Natural killer cell (primary cell): Measurements from ENCODE around the gene SHISA6. TPM values are rescaled to one million over a fixed set of nuclear protein-coding genes. Genes with fewer than 3 reads are reported as not detected.

Experiments used
- ATAC-seq, 3 donors: fragments of 150-1000 bp in 2 of 3; fragments of 200-7000 bp in 1 of 3; cut with Tn5 transposase; 1 replicate in 1 of 3; 2 replicates in 2 of 3; pipeline ENCODE4 v1.10.0; 2021; ENCODE audit warnings: mild to moderate bottlenecking in 2 of 3, moderate library complexity in 2 of 3
- DNase-seq, 2 donors: peaks; one replicate each; pipeline versions ENCODE4 v3.0.0 to v3.0.0-alpha.2; 2013 to 2021; ENCODE audit warnings: mixed read lengths in 1 of 2
- H3K27ac ChIP-seq: one replicate; pipeline ENCODE4 v1.5.1; 2013; ENCODE audit warnings: mild to moderate bottlenecking, low read length
- H3K27me3 ChIP-seq: one replicate; pipeline ENCODE4 v1.6.1; 2013; ENCODE audit warnings: low read length; ENCODE audit not compliant: control insufficient read depth, insufficient read depth
- H3K36me3 ChIP-seq: one replicate; pipeline ENCODE4 v1.6.1; 2013; ENCODE audit warnings: low read length; ENCODE audit not compliant: control insufficient read depth, insufficient read depth
- H3K4me1 ChIP-seq: one replicate; pipeline ENCODE4 v1.6.1; 2013; ENCODE audit warnings: low read length; ENCODE audit not compliant: control insufficient read depth, insufficient read depth
- H3K4me3 ChIP-seq: one replicate; pipeline ENCODE4 v1.5.1; 2013; ENCODE audit warnings: low read length
- H3K9me3 ChIP-seq: one replicate; pipeline ENCODE4 v1.6.1; 2013; ENCODE audit warnings: low read length; ENCODE audit not compliant: control insufficient read depth, insufficient read depth
- H3K27ac Mint-ChIP-seq, 2 donors: one replicate each; pipeline ENCODE4 v1.8.0; 2022; ENCODE audit warnings: mild to moderate bottlenecking in 2 of 2, mixed read lengths in 2 of 2, moderate library complexity in 1 of 2
- H3K27me3 Mint-ChIP-seq, 2 donors: one replicate each; pipeline ENCODE4 v1.8.0; 2022; ENCODE audit warnings: low read depth in 2 of 2, mixed read lengths in 2 of 2
- H3K36me3 Mint-ChIP-seq: one replicate; pipeline ENCODE4 v1.8.0; 2022; ENCODE audit warnings: mixed read lengths
- H3K4me1 Mint-ChIP-seq, 2 donors: one replicate each; pipeline ENCODE4 v1.8.0; 2022; ENCODE audit warnings: mixed read lengths in 2 of 2
- H3K4me3 Mint-ChIP-seq: one replicate; pipeline ENCODE4 v1.8.0; 2022; ENCODE audit warnings: mild to moderate bottlenecking, moderate library complexity, mixed read lengths
- H3K9me3 Mint-ChIP-seq, 2 donors: one replicate each; pipeline ENCODE4 v1.8.0; 2022; ENCODE audit warnings: mixed read lengths in 2 of 2
- WGBS: methylation state at CpG from one replicate; pipeline ENCODE4 v1.1.7; 2013; ENCODE audit warnings: missing lambda C conversion rate; ENCODE audit not compliant: insufficient coverage; 5-methylcytosine and 5-hydroxymethylcytosine counted together
- intact Hi-C: fragments of 100-400 bp; cut with micrococcal nuclease; formaldehyde crosslinking; loops from one replicate; pipeline ENCODE4 v1.14.2; 2022
- total RNA-seq, 4 donors: library from RNA; stranded (reverse); fragments of 120-200 nt in 1 of 4; gene quantifications; one replicate each; pipeline versions ENCODE4 v1.2.3 to v1.2.4, GENCODE V29; 2013 to 2022
- TF ChIP-seq, protein P1 (sequence below): fragments of 200-600 bp; IDR thresholded peaks from one replicate; pipeline ENCODE4 v1.8.0; 2022; ENCODE audit warnings: antibody characterized with exemption

The SHISA6 gene
- total RNA-seq, 3 donors from 2014 or later (not counting 1 experiment from before 2014, with no cell fraction given): not detected

DNA sequence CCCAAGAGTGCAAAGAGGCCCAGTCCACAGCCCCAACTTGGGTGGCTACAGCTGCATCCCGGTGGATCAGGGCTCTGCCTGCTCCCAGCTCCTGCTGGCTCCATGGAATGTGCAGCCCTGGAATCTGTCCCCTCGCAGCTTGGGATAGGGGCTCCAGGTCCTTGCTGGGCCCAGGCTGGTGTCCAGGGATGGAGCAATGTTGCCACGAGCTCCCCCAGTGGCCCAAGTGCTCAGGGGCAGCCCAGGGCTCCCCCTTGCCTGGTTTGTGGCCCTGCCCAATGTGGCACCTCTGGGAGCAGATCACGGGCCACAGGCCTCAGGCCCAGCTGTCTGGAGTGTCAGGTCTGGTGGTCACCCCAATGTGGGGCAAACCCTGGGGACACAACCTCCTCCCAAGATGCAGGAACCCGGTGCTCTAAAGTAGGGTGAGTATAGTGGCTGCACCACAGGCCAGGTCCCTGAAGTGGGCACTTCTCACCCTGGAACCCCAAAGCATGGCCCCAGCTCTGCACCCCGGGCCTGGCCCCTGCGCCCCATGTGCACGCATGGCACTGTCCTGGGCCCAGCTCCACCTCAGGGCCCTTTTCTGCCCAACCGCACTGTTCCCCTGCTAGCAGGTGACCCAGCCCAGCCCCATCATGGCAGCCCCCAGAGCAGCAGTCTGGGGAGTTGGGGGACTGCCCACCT lies 342.4 kb downstream of the SHISA6 start:
- Histone ChIP-seq H3K27me3 (no peaks in the 10 kb centered on the region), H3K27ac (no peak overlapping the region), H3K9me3 (peaks cover 6% of the 10 kb centered on the region), H3K4me3 (no peak overlapping the region), H3K36me3 (no peaks in the 10 kb centered on the region), H3K4me1 (no peaks in the 10 kb centered on the region)
- TF ChIP-seq, protein P1, sequence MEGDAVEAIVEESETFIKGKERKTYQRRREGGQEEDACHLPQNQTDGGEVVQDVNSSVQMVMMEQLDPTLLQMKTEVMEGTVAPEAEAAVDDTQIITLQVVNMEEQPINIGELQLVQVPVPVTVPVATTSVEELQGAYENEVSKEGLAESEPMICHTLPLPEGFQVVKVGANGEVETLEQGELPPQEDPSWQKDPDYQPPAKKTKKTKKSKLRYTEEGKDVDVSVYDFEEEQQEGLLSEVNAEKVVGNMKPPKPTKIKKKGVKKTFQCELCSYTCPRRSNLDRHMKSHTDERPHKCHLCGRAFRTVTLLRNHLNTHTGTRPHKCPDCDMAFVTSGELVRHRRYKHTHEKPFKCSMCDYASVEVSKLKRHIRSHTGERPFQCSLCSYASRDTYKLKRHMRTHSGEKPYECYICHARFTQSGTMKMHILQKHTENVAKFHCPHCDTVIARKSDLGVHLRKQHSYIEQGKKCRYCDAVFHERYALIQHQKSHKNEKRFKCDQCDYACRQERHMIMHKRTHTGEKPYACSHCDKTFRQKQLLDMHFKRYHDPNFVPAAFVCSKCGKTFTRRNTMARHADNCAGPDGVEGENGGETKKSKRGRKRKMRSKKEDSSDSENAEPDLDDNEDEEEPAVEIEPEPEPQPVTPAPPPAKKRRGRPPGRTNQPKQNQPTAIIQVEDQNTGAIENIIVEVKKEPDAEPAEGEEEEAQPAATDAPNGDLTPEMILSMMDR: no peak
- ATAC-seq (no peak), DNase-seq (no peak)
- Mint-ChIP-seq H3K27me3 (no peaks in the 10 kb centered on the region), H3K27ac (no peak overlapping the region), H3K36me3 (no peaks in the 10 kb centered on the region), H3K9me3 (peaks cover 0 to 7% of the 10 kb centered on the region in 2 donors), H3K4me3 (no peak overlapping the region), H3K4me1 (no peaks in the 10 kb centered on the region)
- 88% methylated on average over 9 of the region's 9 CpGs for whole genome bisulfite sequencing
- intact Hi-C loops: no loop called here

DNA sequence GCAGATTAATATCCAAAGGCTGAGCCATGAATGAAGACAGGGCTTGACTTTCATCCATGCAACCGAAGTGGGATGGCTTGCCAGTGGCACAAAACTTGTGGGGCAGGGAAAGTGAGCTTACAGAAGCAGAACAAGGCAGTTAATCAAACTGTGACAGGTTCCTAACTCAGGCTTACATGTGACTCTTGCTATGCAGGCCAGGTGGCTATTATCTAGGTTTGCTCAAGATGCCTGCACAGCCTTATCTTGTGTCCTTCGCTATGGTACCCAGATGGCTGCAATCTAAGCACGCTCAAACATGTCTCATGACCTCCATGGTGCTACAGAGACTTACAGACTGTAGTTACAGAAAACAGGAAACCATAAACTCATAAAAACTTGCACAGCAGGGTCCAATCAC lies 348.7 kb downstream of the SHISA6 start:
- H3K4me3 ChIP-seq: no peak overlapping the region
- 57% methylated on average over 3 of the region's 3 CpGs for WGBS
- no peak overlapping the region for H3K27ac ChIP-seq
- intact Hi-C loops: loop anchor here (10.0 kb wide), 1 partner anchor 45 kb away; no protein-coding TSS in a partner anchor
- H3K27me3 ChIP-seq: no peaks in the 10 kb centered on the region
- ATAC-seq: no peak
- H3K36me3 ChIP-seq: no peaks in the 10 kb centered on the region
- H3K9me3 Mint-ChIP-seq: peaks cover 4 to 15% of the 10 kb centered on the region in 2 donors
- H3K27me3 Mint-ChIP-seq: no peaks in the 10 kb centered on the region
- H3K4me1 ChIP-seq: no peaks in the 10 kb centered on the region
- H3K36me3 Mint-ChIP-seq: no peaks in the 10 kb centered on the region
- H3K9me3 ChIP-seq: no peaks in the 10 kb centered on the region
- H3K4me1 Mint-ChIP-seq: no peaks in the 10 kb centered on the region
- H3K27ac Mint-ChIP-seq: no peak overlapping the region
- DNase-seq: no peak
- TF ChIP-seq, protein P1: no peak
- H3K4me3 Mint-ChIP-seq: no peak overlapping the region

DNA sequence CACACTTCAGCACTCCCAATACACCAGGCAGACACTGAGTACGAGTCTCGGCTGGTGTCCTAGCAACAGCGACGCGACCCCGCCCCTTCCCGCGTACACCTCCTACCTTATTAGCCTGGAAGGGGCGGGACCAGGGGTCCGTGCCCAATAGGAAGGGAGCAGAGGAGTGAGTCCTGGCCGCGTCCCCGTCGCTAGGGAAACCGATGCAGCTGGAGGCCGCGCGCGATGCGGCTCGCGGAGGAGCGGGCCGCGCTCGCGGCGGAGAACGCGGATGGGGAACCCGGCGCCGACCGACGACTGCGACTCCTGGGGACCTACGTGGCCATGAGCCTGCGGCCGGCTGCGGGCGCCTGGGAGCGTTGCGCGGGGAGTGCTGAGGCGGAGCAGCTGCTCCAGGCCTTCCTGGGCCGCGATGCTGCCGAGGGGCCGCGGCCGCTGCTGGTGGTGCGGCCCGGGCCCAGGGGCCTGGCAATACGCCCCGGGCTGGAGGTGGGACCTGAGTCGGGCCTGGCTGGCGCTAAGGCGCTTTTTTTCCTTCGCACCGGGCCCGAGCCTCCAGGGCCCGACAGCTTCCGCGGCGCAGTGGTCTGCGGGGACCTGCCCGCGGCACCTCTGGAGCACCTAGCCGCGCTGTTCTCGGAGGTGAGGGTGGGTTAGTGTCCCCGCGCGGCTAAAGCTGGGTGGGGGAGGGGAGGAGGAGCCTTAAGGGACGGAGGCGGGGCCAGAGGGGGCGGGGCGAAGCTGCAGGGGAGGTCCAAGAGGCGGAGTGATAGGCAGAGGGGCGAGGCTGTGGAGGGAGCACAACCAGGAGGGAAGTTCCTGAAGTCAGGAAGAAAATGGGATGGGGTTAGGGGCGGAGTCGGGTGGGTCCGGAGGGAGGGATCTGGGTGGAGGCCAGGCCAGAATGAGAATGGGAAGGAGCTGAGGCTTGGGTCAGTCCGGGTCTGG lies 357.5 kb downstream of the SHISA6 start, which contains the start of gene DNAH9:
TSS of gene DNAH9 (plus strand) at position 197 of the 948 bp plus-strand sequence. CDS start at position 226, 29 bp downstream.
- ATAC-seq (no peak), DNase-seq (no peak)
- intact Hi-C loops: loop anchor here (10.0 kb wide), 1 partner anchor 54 kb away; no protein-coding TSS in a partner anchor
- H3K36me3 Mint-ChIP-seq: no peaks in the 10 kb centered on the region
- TF ChIP-seq, protein P1: no peak
- peaks cover 7% of the 10 kb centered on the region for H3K27me3 ChIP-seq
- H3K27ac Mint-ChIP-seq: no peak within 1 kb of the TSS
- H3K4me1 ChIP-seq: no peaks in the 10 kb centered on the region
- peaks cover 3 to 13% of the 10 kb centered on the region in 2 donors for H3K9me3 Mint-ChIP-seq
- WGBS: 8% methylated on average over 84 of the region's 84 CpGs
- peaks cover 14 to 19% of the 10 kb centered on the region in 2 donors for H3K27me3 Mint-ChIP-seq
- H3K4me1 Mint-ChIP-seq: peaks cover 0 to 4% of the 10 kb centered on the region in 2 donors
- H3K9me3 ChIP-seq: no peaks in the 10 kb centered on the region
- no peak within 1 kb of the TSS for H3K4me3 ChIP-seq
- H3K27ac ChIP-seq: no peak within 1 kb of the TSS
- H3K36me3 ChIP-seq: no peaks in the 10 kb centered on the region
- H3K4me3 Mint-ChIP-seq: no peak within 1 kb of the TSS
